ENCODE measurements around the gene TMEM256. TPM values are rescaled to one million over a fixed set of nuclear protein-coding genes. Genes with fewer than 3 reads are reported as not detected.
A peak's percentile ranks its signal among the peaks of the same experiment; 100 is the strongest.

The TMEM256 gene
- total and polyA plus RNA-seq, 9 donors = 44.0 to 133 (median 85.2) TPM

- Histone ChIP-seq H3K36me3 (no peaks in the 10 kb centered on the region), H3K9me3 (no peaks in the 10 kb centered on the region), H3K4me1 (ENCODE audit: insufficient read depth) (peaks cover 5% of the 10 kb centered on the region), H3K4me3 (peak overlapping the region; percentile 65), H3K27ac (peak overlapping the region; percentile 89 to 95), H3K27me3 (no peaks in the 10 kb centered on the region)
- peak in 2 of 5 donors; percentile 80 to 86 for DNase-seq
- intact Hi-C loops (cut with DNase I) = loop anchor here in 1 of 4 donors (5.0 kb wide), 1 partner anchor 58 kb away; no protein-coding TSS in a partner anchor
- TF ChIP-seq CTCF (IDR thresholded peaks at IDR 0.05) = peak in 2 of 3 donors; percentile 20 to 27
- peak; percentile 70 for TF ChIP-seq POLR2A (IDR thresholded peaks at IDR 0.05)
- no peak for TF ChIP-seq EP300 (IDR thresholded peaks at IDR 0.05)
- WGBS, 3 donors = 0 to 1% (median 0%) methylated on average over 25 to 65 of the region's 65 CpGs
These were observed 946 bp upstream of the TMEM256 start for GRCh38 chr17:7404737-7405349.

GRCh38 chr17:7403727-7403976, 245 bp downstream of the TMEM256 start:
- TF ChIP-seq EP300 (IDR thresholded peaks at IDR 0.05) (no peak), POLR2A (IDR thresholded peaks at IDR 0.05) (no peak), CTCF (IDR thresholded peaks at IDR 0.05) (no peak)
- Histone ChIP-seq H3K27ac (peak overlapping the region; percentile 18 to 89), H3K36me3 (no peaks in the 10 kb centered on the region), H3K27me3 (no peaks in the 10 kb centered on the region), H3K4me3 (peak overlapping the region; percentile 50), H3K9me3 (no peaks in the 10 kb centered on the region), H3K4me1 (ENCODE audit: insufficient read depth) (peaks cover 5% of the 10 kb centered on the region)
- intact Hi-C loops (cut with DNase I) = no loop called here
- 0% methylated on average over 12 to 13 of the region's 13 CpGs for WGBS, 3 donors
- DNase-seq = no peak

- peak overlapping the region; percentile 50 for H3K4me3 ChIP-seq
- no peaks in the 10 kb centered on the region for H3K27me3 ChIP-seq
- intact Hi-C loops (cut with DNase I) = no loop called here
- H3K36me3 ChIP-seq = no peaks in the 10 kb centered on the region
- peak overlapping the region; percentile 18 to 89 for H3K27ac ChIP-seq
- 9 to 11% (median 11%) methylated on average over 15 to 16 of the region's 16 CpGs for WGBS, 3 donors
- peaks cover 5% of the 10 kb centered on the region for H3K4me1 ChIP-seq (ENCODE audit: insufficient read depth)
- no peak for TF ChIP-seq POLR2A (IDR thresholded peaks at IDR 0.05)
- TF ChIP-seq EP300 (IDR thresholded peaks at IDR 0.05) = no peak
- no peak for TF ChIP-seq CTCF (IDR thresholded peaks at IDR 0.05)
- peak in 4 of 5 donors; percentile 69 to 78 (median 72) for DNase-seq
- no peaks in the 10 kb centered on the region for H3K9me3 ChIP-seq
These were observed 712 bp downstream of the TMEM256 start for GRCh38 chr17:7403043-7403726.

GRCh38 chr17:7398612-7399011, 5.3 kb downstream of the TMEM256 start:
- no peak overlapping the region for H3K4me3 ChIP-seq
- 79 to 80% (median 79%) methylated on average over 2 of the region's 2 CpGs for WGBS, 3 donors
- no peaks in the 10 kb centered on the region for H3K4me1 ChIP-seq (ENCODE audit: insufficient read depth)
- no peaks in the 10 kb centered on the region for H3K9me3 ChIP-seq
- no peak for TF ChIP-seq POLR2A (IDR thresholded peaks at IDR 0.05)
- no peak for TF ChIP-seq EP300 (IDR thresholded peaks at IDR 0.05)
- TF ChIP-seq CTCF (IDR thresholded peaks at IDR 0.05) = no peak
- H3K27ac ChIP-seq = no peak overlapping the region
- DNase-seq = no peak
- no peaks in the 10 kb centered on the region for H3K27me3 ChIP-seq
- no peaks in the 10 kb centered on the region for H3K36me3 ChIP-seq
- intact Hi-C loops (cut with DNase I) = no loop called here

All from ovary (tissue), 9 donors.